HG02884 (cell line): ENCODE data around the gene SORBS1.

Source experiments
- ATAC-seq: cut with Tn5 transposase; IDR thresholded peaks from one replicate; pipeline ENCODE4 v1.9.1; 2021; ENCODE audit warnings: mild to moderate bottlenecking, moderate library complexity; ENCODE audit not compliant: unreplicated experiment

SORBS1 gene

GRCh38 chr10:95442341-95442740, 118.8 kb downstream of the SORBS1 start:
- ATAC-seq = no peak

DNA sequence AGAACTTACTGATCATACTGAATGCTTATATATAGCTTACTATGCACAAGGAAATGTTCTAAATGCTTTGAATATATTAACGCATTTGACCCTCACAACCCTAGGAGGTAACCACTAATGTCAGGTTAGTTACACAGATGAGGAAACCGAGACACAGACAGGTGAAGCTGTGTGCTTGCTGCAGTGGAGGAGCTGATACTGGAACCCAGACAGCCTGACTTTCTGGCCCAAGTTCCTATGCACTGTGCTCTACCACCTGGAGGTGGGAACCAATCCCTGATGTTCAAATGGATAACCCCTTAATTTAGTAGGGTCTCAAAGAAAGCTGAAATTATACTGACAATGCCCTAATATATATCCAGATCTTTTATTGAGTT, 119.6 kb downstream of the SORBS1 start:
- no peak for ATAC-seq

DNA sequence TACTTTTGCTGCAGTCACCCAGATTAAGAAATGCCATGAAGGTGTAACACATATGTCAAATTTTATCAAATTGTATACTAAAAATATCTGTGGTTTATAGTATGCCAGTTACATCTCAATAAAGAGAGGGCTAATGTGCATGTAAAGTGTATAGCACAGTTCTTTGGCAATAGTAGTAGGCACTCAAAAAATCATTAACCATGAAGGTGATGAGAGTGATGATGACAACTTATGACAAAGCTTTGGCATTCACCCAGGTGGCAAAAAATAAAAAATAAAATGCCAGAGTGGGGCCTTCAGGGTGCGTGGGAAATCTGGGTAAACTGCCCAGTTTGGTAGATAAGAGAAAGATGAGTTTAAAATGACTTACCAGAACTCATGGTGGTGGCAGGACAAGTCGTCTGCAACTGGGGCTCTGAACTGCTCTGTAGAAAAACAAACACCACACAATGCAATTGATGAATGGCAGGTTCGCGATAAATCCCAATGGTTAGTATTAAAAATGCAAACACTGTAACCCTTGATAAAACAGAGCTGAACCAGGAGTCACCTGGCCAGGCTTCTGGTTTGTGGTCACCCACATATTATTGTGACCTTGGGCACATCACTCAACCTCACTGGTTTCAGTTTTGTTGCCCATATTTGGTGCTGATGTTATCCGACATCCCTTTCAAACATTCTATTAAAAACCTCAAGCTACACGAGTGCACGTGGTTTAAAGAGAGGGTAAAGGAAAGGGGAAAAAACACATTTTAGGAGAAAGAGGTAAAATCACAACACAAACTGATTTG, 120.2 kb downstream of the SORBS1 start:
- peak; percentile 76 for ATAC-seq

GRCh38 chr10:95440038-95440725, 121.0 kb downstream of the SORBS1 start:
- ATAC-seq = no peak

DNA sequence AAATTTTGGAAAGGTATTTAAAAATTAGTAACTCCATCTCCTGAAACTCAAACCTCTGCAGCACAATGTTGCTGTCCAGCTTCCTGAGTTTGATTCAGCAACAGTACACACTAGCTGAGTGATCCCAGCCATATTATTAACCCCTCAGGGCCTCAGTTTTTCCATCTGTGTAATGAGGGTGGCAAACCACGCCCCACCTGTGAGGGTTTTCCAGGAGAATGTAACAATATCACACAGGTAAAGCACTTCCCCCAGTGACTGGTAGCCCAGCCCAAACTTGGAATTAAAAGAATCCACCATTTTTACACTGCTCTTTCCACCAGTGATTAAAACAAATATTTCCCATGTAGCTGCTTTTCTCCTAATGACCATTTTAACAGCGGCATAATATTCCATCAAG, 122.4 kb downstream of the SORBS1 start:
- no peak for ATAC-seq

GRCh38 chr10:95437669-95438068, 123.5 kb downstream of the SORBS1 start:
- no peak for ATAC-seq

DNA sequence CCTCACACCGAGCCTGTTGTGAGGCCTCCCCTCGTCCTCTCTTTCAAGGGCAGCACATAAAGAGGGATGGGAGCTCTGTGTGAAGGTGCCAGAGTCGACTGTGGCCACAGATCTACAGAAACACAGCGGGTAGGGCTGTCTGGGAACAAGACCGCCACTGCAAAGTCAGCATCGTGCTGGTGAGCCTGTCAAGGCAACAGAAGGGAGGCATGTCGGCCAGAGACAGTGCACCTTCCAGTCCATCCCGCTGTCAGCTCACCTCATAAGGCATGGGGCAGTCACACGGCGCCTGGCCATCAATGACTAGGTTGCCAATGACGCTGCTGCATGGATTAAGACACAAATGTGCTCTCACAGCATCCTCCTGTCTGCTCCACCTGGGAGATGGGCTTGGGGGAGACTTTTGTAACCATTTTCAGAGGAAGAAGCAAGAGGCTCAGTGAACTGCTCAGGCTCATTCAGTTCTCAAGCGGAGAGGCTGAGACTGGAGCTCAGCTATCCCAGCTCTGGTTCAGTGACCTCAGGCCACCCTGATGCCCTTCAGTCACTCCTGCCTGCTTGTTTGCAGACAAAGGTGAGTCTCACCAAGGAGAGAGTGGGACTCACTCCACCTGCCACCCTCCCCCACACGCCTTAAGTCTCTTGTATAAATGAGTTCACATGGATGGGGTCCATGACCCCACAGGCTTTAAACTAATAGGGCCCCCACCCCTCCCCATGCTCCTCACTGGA, 125.5 kb downstream of the SORBS1 start:
- no peak for ATAC-seq

GRCh38 chr10:95434583-95434982, 126.6 kb downstream of the SORBS1 start:
- ATAC-seq = no peak

DNA sequence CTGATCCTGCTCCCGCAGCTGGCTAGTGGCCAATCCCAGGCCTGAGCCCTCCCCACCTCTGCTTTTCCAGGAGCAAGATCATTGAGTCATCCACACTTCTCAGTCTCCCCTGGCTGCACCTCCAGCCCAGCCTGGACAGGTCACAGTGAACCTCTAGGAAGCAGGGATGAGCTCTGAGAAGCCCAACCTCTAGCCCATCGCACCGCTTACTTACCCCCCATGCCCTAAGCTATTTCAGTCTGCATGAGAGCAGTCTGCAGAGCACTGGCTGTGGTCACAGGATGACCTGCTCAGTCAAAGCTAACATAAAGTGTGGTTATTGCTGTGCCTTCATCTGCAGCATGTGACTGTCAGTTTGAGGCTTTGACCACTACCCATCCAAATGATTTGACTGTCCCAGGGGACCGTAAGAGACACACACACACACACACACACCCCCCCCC, 129.2 kb downstream of the SORBS1 start:
- peak; percentile 69 for ATAC-seq

DNA sequence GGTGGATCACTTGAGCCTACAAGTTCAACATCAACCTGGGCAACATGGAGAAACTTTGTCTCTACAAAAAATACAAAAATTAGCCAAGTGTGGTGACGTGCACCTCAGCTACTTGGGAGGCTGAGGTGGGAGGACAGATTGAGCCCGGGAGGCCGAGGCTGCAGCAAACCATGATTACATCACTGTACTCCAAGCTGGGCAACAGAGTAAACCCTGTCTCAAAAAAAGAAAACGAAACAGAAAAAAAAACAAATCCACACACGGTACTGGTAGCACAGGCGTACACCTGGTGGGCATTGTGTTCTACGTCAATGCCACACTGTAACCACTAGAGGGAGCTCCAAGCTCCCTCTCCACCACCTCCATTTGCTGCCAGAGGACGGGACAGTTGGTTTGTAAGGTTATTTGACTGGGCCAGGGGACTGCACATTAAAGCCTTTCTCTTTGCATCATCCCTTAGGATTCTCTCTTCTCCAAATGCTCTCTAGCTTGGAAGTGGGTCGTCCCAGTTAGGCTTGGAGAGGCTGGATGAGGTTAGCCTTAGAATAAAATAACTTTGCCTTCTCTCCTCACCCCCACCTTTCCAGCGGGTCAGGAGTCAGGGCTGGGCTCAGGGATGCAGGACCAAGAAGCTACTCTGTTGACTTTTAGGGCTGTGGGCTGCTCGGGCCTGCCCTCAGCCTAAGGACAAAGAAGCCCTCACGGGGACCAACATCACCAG, 130.8 kb downstream of the SORBS1 start:
- peak; percentile 83 for ATAC-seq

DNA sequence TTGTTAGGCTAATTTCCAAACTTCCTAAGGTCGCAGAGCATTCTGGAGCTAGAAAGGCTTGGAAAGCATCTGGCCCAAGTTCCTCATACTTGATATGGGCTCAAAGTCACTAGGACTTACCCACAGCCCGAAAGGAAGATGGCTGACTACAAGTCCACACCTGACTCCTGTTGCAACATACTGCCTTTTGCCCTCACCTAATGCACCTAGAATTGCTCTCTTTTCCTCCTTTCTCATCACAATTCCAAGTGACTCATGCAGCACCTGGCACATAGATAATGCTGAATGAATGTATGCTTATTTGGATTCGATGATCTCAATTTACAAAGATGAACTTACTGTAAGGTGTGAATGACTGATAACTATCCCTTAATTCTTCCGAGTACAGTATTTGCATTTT, 131.5 kb downstream of the SORBS1 start:
- no peak for ATAC-seq

DNA sequence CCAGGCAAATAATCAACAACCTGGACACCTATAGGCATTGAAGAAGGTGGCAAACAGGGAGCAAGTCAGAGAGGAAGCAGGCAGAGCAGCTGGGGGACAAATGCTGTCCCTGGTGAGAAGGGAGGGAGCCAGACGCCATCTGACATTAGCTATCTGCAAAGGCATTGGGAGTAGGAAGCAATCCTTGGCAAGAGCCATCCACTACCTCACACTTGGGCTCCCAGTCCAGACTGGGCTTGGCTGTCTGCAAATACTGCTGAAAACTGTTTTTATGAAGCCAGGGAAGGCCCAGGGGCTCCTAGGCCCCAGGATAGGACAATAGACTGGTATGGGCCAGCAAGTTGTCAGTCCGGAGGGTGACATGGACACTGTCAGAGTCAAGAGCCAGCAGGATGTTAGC, 132.5 kb downstream of the SORBS1 start:
- no peak for ATAC-seq

- no peak for ATAC-seq
Measured at GRCh38 chr10:95426482-95426881, 134.7 kb downstream of the SORBS1 start.

- ATAC-seq = no peak
Measured at GRCh38 chr10:95425592-95426465, 135.3 kb downstream of the SORBS1 start.

GRCh38 chr10:95423164-95424005, 137.8 kb downstream of the SORBS1 start:
- no peak for ATAC-seq

DNA sequence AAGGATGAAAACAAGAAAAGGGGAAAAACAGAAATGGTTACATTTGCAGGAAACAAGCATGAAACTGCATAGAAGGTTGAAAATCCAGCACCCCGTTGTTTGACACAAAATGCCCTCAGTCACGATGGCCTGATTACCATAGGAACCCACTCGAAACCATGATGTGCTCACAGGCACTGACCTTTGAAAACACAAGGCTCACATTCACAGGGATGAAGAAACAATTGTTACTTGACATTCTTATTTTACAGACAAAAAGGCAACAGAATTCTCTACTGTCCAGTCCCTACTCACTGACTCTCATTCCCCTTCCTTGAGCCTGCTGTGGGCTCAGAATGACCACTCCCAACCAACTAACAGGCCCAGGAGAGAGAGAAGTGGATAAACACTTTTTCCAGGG, 138.9 kb downstream of the SORBS1 start:
- no peak for ATAC-seq

DNA sequence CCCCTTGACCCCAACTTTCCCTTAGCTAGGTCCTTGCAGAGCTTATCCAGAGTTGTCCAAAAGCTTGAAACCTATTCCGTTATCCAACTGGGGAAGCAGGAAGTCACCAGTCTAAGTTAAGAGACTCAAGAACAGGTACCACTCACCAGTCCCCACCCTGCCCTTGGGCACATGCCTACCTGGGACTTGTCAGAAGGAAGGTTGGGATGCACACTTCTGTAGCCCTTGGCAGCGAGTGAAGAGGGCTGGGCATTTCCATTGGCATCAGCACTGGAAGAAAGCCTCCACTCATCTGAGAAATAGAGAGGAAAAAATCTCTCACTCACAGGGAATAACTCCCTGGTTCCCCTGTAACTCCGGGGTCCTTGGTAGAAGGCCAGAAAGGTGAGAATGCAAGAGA, 139.4 kb downstream of the SORBS1 start:
- no peak for ATAC-seq

DNA sequence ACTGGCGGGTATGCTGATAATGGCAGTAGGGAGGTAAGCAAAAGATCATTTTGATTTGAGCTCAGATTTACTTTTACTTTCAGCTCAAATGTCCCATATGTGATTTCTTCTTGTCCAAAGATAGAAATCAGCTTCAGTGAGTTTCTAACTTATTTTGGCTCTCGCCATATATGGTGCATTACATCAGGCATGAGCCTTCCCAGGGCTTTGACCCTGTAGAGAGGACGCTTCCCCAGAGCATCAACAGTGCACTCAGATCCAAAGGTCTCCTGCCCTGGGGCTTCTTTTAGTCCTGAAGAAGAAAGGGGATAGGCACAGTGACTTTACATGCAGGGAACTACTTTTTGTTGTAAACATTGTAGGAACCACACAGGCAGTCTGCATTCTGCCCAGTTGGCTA, 141.8 kb downstream of the SORBS1 start:
- no peak for ATAC-seq

DNA sequence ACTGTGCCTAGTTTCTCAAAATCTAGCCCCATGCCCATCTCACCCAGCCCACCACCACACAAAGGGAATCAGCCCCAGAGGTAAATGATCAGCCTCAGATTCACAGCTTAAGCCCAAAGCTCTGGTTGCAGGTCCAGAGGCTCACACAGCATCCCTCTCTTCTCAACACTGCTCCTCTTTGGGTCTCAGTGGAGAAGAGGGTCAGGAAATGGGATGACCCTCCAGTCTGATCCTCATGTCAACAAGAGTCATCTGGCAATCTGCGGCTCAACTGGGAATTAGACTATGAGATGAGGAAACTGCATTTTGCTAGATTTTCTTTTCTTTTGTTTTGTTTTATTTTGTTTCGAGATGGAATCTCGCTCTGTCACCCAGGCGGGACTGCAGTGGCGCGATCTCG, 144.2 kb downstream of the SORBS1 start:
- ATAC-seq = no peak
